ENCODE measurements around the gene OPTN. TPM values are rescaled to one million over a fixed set of nuclear protein-coding genes. Genes with fewer than 3 reads are reported as not detected.

Gene OPTN
- total and polyA plus RNA-seq, 2 of the 8 experiments (the other 6 are each of a cell fraction or from before 2014, with no cell fraction given), result 4.8 to 20.1 TPM

- no peak overlapping the region for H4K8ac ChIP-seq (ENCODE audit: extremely low read depth, insufficient read depth, low read length)
- H3K36me3 ChIP-seq (ENCODE audit: control insufficient read depth in 2 of 4, insufficient read depth in 4 of 4, low read length in 3 of 4), result no peaks in the 10 kb centered on the region; a peak in 1 of 8 replicates
- H4K20me1 ChIP-seq (replicated peaks in 1 of 2; ENCODE audit: control insufficient read depth in 1 of 2, insufficient read depth in 2 of 2, low read length in 2 of 2), result no peaks in the 10 kb centered on the region
- H3K14ac ChIP-seq (ENCODE audit: insufficient read length), result no peak overlapping the region
- no peak overlapping the region for H3K27ac ChIP-seq (ENCODE audit: low read depth, low read length)
- no peaks in the 10 kb centered on the region for H3K4me1 ChIP-seq (replicated peaks in 1 of 4; ENCODE audit: control insufficient read depth in 3 of 4, insufficient read depth in 4 of 4, low read length in 3 of 4)
- H3K27me3 ChIP-seq (replicated peaks in 1 of 4; ENCODE audit: control insufficient read depth in 3 of 4, extremely low read depth in 1 of 4, insufficient read depth in 3 of 4, low read length in 3 of 4), result no peaks in the 10 kb centered on the region
- H3K79me1 ChIP-seq (ENCODE audit: low read depth, low read length), result no peaks in the 10 kb centered on the region
- H3K4ac ChIP-seq (replicated peaks; ENCODE audit: insufficient read length, low read depth, low read length), result no peak overlapping the region
- no peak for DNase-seq (ENCODE audit: low read depth in 1 of 2, low spot score in 2 of 2)
- H3K4me3 ChIP-seq (ENCODE audit: extremely low read depth in 1 of 4, insufficient read depth in 2 of 4, low read depth in 3 of 4, low read length in 4 of 4), result no peak overlapping the region
- FAIRE-seq, result no peak
- H3K79me2 ChIP-seq (ENCODE audit: control insufficient read depth in 1 of 2, insufficient read depth in 2 of 2, low read length in 2 of 2), result no peaks in the 10 kb centered on the region
- no peak overlapping the region for H3K9ac ChIP-seq (replicated peaks in 1 of 4; ENCODE audit: extremely low read depth in 1 of 4, low read depth in 3 of 4, low read length in 3 of 4)
- ChIA-PET POLR2A (ENCODE audit: partially characterized antibody) (no interaction called here), CTCF (ENCODE audit: partially characterized antibody) (interaction anchor here (1.0 to 2.2 kb wide), 2 partner anchors 15 to 188 kb away, joined by 3 to 11 read pairs; no protein-coding TSS in a partner anchor)
- no peak overlapping the region for H3K23ac ChIP-seq (ENCODE audit: insufficient read length)
- no peak overlapping the region for H3K4me2 ChIP-seq (ENCODE audit: insufficient read depth in 1 of 2, low read depth in 2 of 2, low read length in 2 of 2)
- H4K5ac ChIP-seq (ENCODE audit: insufficient read length, low read depth, low read length), result no peak overlapping the region
- H3K23me2 ChIP-seq (ENCODE audit: low read depth, low read length), result no peaks in the 10 kb centered on the region
- no peak overlapping the region for H2AK5ac ChIP-seq (ENCODE audit: low read depth, low read length)
- no peak overlapping the region for H2BK15ac ChIP-seq (ENCODE audit: low read length)
- TF ChIP-seq BCL11A (IDR thresholded peaks at IDR 0.05; ENCODE audit: low read depth in 2 of 2, low read length in 2 of 2) (no peak), HDAC6 (IDR thresholded peaks at IDR 0.05; ENCODE audit: low read depth, low read length) (no peak)
- no peak overlapping the region for H2AFZ ChIP-seq (ENCODE audit: low read length)
- H2BK120ac ChIP-seq (replicated peaks; ENCODE audit: low read depth, low read length), result no peak overlapping the region
- H3K56ac ChIP-seq (replicated peaks; ENCODE audit: insufficient read length, low read depth, low read length), result no peak overlapping the region
- no peak overlapping the region for H2BK5ac ChIP-seq (ENCODE audit: low read depth, low read length)
- H3K9me3 ChIP-seq (ENCODE audit: insufficient read depth in 2 of 2, low read depth in 1 of 2, low read length in 1 of 2), result peaks cover 3 to 8% of the 10 kb centered on the region in 2 experiments; a peak in 1 of 4 replicates
- no peak overlapping the region for H3K18ac ChIP-seq (ENCODE audit: extremely low read depth, low read length)
- no peak overlapping the region for H2BK20ac ChIP-seq (ENCODE audit: low read length)
- no peak overlapping the region for H2BK12ac ChIP-seq (ENCODE audit: low read depth, low read length)
- H4K91ac ChIP-seq (replicated peaks; ENCODE audit: insufficient read length, low read length), result no peak overlapping the region
- 81% methylated on average over 4 of the region's 4 CpGs; no CpG with 5 or more reads in 1 of the 2 experiments for WGBS, 2 experiments (ENCODE audit: extremely low coverage in 1 of 2, insufficient coverage in 1 of 2, insufficient read length in 1 of 2, insufficient replicate concordance in 2 of 2, low coverage in 1 of 2, low lambda C conversion rate in 2 of 2, missing lambda C conversion rate in 1 of 2)
Observed at GRCh38 chr10:13089345-13089744, 10.6 kb upstream of the OPTN start.

All from H1 (cell line).